SJSA1 (cell line): ENCODE results near the gene LRRC10B. TPM values are rescaled to one million over a fixed set of nuclear protein-coding genes. Genes with fewer than 3 reads are reported as not detected.

Experiments used
- DNase-seq, 2 experiments: peaks; one replicate each; pipeline ENCODE4 v3.0.0-alpha.2; 2015 to 2020; ENCODE audit warnings: low spot score in 2 of 2, low read depth in 1 of 2
- H3K27ac ChIP-seq: fragments of 250-450 bp; sonication (Bioruptor Pico); 2 replicates; pipeline ENCODE4 v1.5.1; 2020; ENCODE audit warnings: mild to moderate bottlenecking, moderate library complexity
- H3K27me3 ChIP-seq: fragments of 250-450 bp; sonication (Bioruptor Pico); replicated peaks from 2 replicates; pipeline ENCODE4 v1.5.1; 2020; ENCODE audit warnings: mild to moderate bottlenecking, moderate library complexity
- H3K36me3 ChIP-seq: fragments of 250-450 bp; sonication (Bioruptor Pico); 2 replicates; pipeline ENCODE4 v1.5.1; 2020; ENCODE audit warnings: mild to moderate bottlenecking
- H3K4me1 ChIP-seq: fragments of 250-450 bp; sonication (Bioruptor Pico); replicated peaks from 2 replicates; pipeline ENCODE4 v1.6.1; 2021; ENCODE audit warnings: mild to moderate bottlenecking
- H3K4me3 ChIP-seq: fragments of 250-450 bp; sonication (Bioruptor Pico); 2 replicates; pipeline ENCODE4 v1.5.1; 2020; ENCODE audit warnings: mild to moderate bottlenecking
- H3K9me3 ChIP-seq: fragments of 250-450 bp; sonication (Bioruptor Pico); replicated peaks from 2 replicates; pipeline ENCODE4 v1.5.1; 2020; ENCODE audit warnings: mild to moderate bottlenecking
- total RNA-seq: library from RNA; depleted of rRNA; stranded (reverse); fragments of >200 nt; shearing (Covaris generic); gene quantifications from 2 replicates; pipeline ENCODE4 v1.2.3, GENCODE V29; 2014

Gene LRRC10B
- total RNA-seq, 1 experiment from 2014 or later: not detected

DNA sequence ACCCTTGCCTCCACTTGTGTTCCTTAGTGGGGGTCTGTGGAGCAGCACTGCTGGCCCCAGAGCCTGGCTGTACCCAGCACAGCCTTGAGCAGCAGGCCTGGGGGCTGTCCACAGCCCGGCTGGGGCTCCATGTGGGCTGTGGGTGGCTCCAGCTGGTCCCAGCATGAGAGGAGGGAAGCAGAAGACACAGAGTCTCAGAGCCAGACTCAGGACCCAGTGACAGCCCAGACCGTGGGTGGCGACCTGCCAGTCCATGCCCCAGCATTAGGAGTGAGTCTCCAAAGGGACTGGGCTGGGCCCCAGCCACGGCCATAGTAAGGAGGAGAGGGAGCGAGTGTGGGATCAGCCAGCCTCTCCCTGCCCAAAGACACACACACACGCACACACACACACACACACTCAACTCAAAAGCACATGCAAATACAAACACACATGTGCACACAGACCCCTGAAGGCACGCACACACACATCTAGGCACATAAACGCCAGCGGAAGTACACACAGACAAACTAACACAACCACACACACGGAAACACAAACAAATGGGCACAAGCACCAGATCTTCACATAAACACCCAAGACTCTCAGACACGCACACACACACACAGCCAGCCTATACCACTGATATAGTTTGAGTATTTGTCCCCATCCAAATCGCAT is 16.7 kb upstream of the LRRC10B start:
- no peak for DNase-seq
- Histone ChIP-seq H3K36me3 (no peaks in the 10 kb centered on the region), H3K4me3 (no peak overlapping the region), H3K9me3 (no peaks in the 10 kb centered on the region), H3K4me1 (peaks cover 16% of the 10 kb centered on the region), H3K27ac (no peak overlapping the region), H3K27me3 (no peaks in the 10 kb centered on the region)

DNA sequence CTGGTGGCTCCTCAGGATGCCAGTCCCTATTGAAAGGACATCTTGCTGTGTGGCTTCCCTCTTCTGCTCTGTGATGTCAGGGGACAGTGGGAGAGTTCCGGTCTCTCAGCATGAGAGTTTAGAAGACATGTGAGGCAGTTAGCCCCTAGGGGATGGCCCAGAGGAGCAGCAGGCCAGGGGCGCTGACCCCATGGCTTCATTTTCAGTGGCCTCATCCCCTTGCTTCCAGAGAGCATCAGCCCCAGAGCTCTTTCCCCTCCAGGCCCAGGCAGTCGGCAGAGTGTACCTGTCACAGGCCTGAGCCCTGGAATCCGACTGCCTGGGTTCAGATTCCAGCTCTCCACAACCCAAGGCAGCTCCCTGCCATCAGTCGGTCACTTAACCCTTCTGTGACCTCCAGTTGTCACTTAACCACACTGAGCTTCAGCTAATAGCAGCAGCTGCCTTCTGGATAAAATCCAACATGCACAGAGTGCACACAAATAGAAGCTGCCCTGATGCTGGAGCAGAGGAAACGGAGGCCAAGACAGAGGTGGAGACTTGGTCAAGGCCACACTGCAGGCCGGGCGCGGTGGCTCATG is 14.1 kb upstream of the LRRC10B start:
- Histone ChIP-seq H3K4me1 (peaks cover 13% of the 10 kb centered on the region), H3K4me3 (no peak overlapping the region), H3K36me3 (no peaks in the 10 kb centered on the region), H3K9me3 (0 out of 2 replicates have a peak, but pooled peaks cover 2% of the 10 kb centered on the region), H3K27me3 (peaks cover 5% of the 10 kb centered on the region; the same call in 1 of the 2 replicates), H3K27ac (no peak overlapping the region)
- no peak for DNase-seq

DNA sequence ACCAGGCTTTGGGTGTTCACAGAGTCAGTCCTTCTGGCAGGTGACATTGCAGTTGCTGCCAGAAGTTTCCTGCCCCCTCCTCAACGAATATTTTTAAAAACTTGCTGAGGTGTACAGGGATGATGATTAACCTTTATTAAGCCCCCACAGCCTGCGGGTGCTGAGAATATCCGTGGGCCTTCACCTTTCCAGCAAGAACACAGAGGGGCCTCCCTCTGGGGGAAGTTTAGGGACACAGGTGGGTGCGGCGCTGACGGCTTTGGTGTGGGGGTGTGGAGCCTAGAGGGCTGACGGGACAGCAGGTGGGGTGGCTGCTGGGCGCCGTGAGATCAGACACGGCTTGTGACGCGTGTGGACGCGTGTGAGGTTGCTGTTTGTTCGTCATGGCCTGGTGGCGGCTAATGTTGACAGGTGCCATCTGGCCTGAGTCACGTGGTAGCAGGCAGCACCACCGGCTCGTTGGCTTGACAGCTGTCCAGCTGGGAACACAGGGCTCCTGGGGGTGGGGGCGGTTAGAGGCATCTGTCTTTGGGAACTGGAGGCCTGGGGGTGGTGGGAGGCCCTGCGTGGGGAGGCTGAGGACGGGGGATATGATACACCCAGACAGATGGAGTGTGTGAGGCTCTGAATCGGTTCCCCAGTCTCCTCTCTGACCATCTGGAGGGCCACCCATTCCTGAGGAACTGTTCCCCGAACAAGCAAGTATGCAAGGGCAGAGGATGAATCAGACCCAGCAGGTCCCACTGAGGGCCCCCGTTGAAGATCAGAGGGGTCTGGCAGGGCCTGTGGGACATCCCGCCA is 12.5 kb upstream of the LRRC10B start:
- H3K9me3 ChIP-seq: 0 out of 2 replicates have a peak, but pooled peaks cover 2% of the 10 kb centered on the region
- H3K27me3 ChIP-seq: peaks cover 11% of the 10 kb centered on the region
- H3K27ac ChIP-seq: no peak overlapping the region
- no peaks in the 10 kb centered on the region for H3K4me1 ChIP-seq
- no peaks in the 10 kb centered on the region for H3K36me3 ChIP-seq
- H3K4me3 ChIP-seq: no peak overlapping the region
- DNase-seq: peak in 1 of 2 experiments; percentile 47

DNA sequence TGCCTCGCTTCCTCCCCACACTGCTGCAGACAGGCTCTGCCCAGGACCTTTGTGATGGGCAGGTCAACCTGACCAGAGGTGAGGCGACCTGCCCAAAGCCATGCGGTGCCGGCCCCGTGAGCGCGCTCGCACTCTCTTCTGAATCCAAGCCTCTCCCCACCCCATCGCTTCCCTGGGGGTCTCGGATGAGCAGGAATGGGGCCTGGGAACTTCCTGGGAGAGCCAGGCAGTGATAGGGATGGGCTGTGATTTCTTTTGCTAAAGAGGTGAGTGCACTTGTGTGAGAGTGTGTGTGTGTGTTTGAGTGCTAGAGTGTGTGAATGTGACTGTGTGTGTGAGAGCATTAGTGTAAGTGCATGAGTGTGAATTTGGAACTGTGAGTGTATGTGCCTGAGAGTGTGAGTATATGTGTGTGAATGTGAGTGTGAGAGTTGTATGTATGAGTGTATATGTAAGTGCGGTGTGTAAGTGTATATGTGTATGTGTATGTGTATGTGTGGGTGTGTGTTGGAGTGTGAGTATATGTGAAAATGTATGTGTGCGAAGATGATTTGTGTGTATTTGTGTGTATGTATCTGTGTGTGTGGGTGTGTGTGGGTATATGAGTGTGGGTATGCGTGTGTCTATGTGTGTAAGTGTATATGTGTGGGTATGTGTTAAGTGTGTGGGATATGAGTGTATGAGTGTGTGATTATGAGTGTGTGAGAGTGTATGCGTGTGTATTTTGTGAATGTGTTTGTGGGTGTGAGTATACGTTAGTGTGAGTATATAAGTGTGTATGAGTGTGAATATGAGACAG is 11.7 kb upstream of the LRRC10B start:
- Histone ChIP-seq H3K36me3 (no peaks in the 10 kb centered on the region), H3K27ac (no peak overlapping the region), H3K4me3 (no peak overlapping the region), H3K27me3 (peaks cover 13% of the 10 kb centered on the region), H3K9me3 (0 out of 2 replicates have a peak, but pooled peaks cover 2% of the 10 kb centered on the region), H3K4me1 (no peaks in the 10 kb centered on the region)
- DNase-seq: no peak

DNA sequence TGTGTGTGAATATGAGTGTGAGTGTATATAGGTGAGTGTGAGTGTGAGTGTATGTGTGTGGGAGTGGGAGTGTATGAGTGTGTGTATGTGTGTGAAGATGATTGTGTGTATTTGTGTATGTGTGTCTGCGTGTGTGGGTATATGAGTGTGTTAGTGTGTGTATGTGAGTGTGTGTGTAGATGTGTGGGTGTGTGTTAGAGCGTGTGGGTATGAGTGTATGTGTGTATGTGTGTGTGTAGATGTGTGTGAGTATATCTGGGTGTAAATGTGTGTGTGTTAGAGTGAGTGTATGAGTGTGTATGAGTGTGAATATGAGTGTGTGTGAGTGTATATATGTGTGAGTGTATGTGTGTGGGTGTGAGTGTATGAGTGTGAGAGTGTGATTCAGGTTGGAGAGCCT is 11.1 kb upstream of the LRRC10B start:
- Histone ChIP-seq H3K27ac (no peak overlapping the region), H3K36me3 (no peaks in the 10 kb centered on the region), H3K9me3 (0 out of 2 replicates have a peak, but pooled peaks cover 2% of the 10 kb centered on the region), H3K4me3 (no peak overlapping the region), H3K27me3 (peaks cover 17% of the 10 kb centered on the region), H3K4me1 (no peaks in the 10 kb centered on the region)
- DNase-seq: no peak

DNA sequence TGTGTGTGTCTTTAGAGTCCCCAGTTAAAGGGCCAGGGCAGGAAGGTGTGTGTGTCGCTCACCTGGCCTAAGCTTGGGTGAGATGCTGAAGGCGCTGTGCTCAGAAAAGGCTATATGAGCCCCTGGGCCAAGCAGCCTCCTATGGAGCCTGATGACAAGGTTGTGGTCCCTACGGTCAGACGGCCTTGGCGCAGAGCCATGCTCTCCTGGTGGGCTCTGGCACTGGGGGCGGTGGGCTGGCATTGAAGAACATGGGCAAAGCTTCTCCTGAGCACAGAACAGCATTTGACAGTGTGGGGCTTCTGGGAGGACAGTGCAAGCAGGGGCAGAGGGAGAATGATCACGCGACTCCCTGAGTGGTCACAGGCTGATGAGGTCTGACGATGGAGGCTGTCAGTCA is 10.7 kb upstream of the LRRC10B start:
- Histone ChIP-seq H3K4me1 (no peaks in the 10 kb centered on the region), H3K36me3 (no peaks in the 10 kb centered on the region), H3K9me3 (0 out of 2 replicates have a peak, but pooled peaks cover 2% of the 10 kb centered on the region), H3K4me3 (no peak overlapping the region), H3K27ac (no peak overlapping the region), H3K27me3 (peaks cover 18% of the 10 kb centered on the region)
- no peak for DNase-seq

DNA sequence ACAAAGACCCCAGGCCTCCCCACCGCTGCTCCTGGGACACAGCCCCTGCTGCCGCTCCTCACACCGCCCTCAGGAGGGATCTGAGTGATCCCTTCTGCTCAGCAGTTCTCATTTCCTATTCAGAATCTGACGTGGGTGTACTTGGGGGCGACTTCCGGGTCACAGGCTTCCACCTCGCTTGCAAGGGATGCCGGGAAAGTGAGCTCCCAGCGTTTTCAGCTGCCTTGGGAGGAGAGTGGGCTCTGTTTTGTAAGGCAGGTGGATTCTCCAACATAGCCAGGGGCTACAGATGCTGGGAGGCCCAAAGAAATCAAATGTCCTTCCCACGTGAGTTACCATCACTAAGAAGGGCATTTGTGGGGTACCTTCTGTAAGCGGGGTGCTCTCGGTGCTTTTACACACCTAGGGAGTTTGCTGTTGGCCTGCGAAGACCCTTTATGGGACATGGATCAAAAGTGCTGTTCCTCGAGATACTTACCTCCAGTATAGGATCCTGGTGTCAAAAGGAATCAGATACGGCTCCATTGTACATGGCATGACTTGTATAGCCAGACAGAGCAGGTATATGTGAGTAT is 9.7 kb upstream of the LRRC10B start:
- no peak overlapping the region for H3K27ac ChIP-seq
- DNase-seq: no peak
- no peak overlapping the region for H3K4me3 ChIP-seq
- 0 out of 2 replicates have a peak, but pooled peaks cover 2% of the 10 kb centered on the region for H3K9me3 ChIP-seq
- H3K4me1 ChIP-seq: no peaks in the 10 kb centered on the region
- H3K27me3 ChIP-seq: peaks cover 18% of the 10 kb centered on the region
- H3K36me3 ChIP-seq: no peaks in the 10 kb centered on the region

DNA sequence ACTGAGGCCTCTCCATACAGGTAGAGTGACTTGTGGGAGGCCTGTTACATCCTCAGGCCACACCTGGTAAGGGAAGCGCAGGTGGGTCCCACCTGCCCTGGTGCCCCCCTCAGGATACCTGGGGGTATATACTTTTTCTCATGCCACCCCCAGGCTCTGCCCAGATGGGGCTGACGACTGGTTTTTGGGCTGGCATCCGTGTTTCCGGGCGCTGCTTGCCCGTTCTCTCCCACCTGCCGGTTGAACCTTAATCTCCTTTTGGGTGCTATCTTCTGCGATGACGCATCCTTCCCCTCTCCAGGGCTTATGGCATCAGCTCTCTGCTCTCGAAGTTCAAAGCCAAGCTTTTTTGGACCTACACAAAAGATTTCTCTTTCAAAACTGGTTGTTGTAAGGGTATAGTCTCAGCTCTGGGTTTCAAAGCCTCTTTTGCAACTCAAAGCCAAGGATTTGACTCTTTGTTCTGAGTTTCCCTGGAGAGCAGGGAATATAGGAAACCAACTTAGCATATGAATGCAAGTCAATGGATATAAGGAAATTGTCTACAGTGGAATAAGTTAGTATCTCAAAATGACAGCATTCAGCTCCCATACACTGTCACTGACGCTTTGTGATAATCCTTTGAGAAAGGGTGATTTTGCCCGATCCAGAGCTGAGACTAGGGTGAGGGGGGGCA is 8.6 kb upstream of the LRRC10B start:
- Histone ChIP-seq H3K4me3 (no peak overlapping the region), H3K9me3 (0 out of 2 replicates have a peak, but pooled peaks cover 2% of the 10 kb centered on the region), H3K27me3 (peaks cover 26% of the 10 kb centered on the region), H3K36me3 (no peaks in the 10 kb centered on the region), H3K4me1 (no peaks in the 10 kb centered on the region), H3K27ac (no peak overlapping the region)
- no peak for DNase-seq

DNA sequence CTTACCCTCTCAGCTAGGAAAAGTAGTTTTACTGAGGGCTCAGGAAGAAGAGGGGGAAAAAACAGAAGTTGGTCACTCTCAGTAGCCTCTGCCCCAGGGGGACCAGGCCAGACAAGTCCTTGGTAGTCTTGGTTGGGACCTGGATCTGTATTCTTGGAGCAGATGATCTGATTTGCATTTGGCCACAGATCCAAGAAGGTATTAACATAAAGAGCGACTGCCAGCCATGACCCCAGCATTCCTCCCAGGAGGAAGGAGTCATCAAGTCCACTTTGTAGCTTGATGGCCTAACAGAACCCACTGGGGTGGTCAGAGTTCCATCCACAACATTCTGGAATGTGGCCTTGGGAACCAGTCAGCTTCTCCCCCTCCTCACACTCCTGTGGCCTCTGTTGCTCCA is 6.0 kb upstream of the LRRC10B start:
- Histone ChIP-seq H3K27me3 (peaks cover 49% of the 10 kb centered on the region), H3K9me3 (no peaks in the 10 kb centered on the region; the same call in 1 of the 2 replicates), H3K36me3 (no peaks in the 10 kb centered on the region), H3K4me1 (no peaks in the 10 kb centered on the region), H3K27ac (no peak overlapping the region), H3K4me3 (no peak overlapping the region)
- no peak for DNase-seq

DNA sequence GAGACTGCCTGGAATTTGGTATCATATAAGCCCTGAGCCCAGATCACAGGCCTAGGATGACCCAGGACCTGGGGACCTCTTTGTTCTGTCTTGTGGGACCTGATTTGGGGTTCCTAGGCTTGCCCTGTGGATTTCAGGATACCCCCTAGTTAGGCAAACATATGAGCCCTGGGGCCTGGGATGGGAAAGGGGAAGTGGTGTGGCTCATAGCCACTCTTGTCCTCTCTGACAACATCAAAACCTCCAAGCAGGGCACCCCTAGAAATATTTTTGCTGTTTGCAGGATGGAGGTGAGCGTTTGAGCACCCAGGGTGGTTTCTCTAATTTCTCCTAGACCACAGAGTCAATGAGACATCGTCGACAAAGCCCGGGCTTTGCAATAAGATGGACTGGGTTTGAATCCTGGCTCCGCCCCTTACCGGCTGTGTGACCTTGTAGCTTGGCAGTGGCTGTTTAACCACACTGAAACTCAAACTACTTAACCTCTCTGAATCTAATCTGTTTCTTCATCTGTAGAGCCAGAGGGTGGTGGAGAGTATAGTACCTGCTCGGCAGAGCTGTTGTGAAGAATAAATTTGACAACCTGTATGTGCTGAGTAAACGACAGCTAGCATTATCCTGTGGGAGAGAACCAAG is 5.3 kb upstream of the LRRC10B start:
- H3K36me3 ChIP-seq: no peaks in the 10 kb centered on the region
- no peak overlapping the region for H3K4me3 ChIP-seq
- H3K27me3 ChIP-seq: peaks cover 54% of the 10 kb centered on the region

DNA sequence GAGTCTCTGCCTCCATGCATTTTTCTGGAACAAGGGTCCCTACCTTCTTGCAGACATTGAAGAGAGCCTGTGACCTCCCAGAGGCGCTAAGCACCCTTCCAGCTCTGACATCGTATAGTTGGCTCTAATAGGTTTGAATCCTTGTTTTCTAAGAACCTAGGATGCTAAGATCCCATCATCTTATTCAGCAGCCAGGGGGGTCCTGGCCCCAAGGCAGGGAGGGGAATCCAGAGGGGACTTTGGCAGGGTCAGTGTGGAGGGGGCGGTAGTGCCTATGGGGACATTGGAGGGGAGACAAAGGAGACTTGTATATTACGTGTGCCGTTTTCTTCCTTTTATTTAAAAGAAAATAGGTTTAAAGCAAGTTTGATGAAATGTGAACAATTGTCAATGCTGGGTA is 3.4 kb upstream of the LRRC10B start:
- no peak for DNase-seq
- peaks cover 13% of the 10 kb centered on the region for H3K4me1 ChIP-seq
- H3K4me3 ChIP-seq: no peak overlapping the region
- peaks cover 69% of the 10 kb centered on the region for H3K27me3 ChIP-seq
- no peaks in the 10 kb centered on the region for H3K36me3 ChIP-seq
- no peak overlapping the region for H3K27ac ChIP-seq
- peaks cover 8% of the 10 kb centered on the region for H3K9me3 ChIP-seq

More for the DNA sequence above, 5.3 kb upstream of the LRRC10B start:
- Histone ChIP-seq H3K27ac (no peak overlapping the region), H3K9me3 (no peaks in the 10 kb centered on the region; the same call in 1 of the 2 replicates), H3K4me1 (0 out of 2 replicates have a peak, but pooled peaks cover 2% of the 10 kb centered on the region)
- DNase-seq: no peak

DNA sequence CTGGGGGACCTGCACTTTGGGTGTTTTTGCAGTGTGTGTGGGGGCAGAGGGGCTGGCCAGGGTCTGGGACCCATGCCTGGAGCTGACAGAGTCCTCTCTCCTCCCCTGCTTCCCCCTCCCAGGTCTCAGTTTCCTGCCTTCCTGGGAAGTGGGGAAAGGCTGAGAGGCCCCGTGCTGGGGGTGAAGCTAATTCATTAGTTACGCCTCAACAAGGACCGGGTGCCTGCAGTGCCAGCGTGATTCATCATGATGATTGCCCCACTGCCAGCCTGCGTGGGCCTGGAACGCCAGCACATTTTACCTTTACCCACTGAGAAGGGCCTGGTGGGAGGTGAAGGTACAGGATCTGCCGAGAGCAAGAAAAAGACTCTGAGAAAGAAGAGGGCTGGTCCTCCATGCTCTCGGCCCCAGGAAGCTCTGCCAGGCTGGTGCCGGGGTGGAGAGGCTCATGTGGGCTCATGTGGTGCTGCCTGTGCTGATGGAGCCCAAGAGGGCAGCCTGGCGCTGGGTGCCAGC is 2.9 kb upstream of the LRRC10B start:
- Histone ChIP-seq H3K27me3 (peaks cover 75% of the 10 kb centered on the region), H3K36me3 (no peaks in the 10 kb centered on the region), H3K4me3 (no peak overlapping the region), H3K4me1 (peaks cover 13% of the 10 kb centered on the region), H3K27ac (no peak overlapping the region), H3K9me3 (peaks cover 8% of the 10 kb centered on the region)
- DNase-seq: no peak
